SK-N-SH (cell line): ENCODE measurements around the gene HSPA14. TPM values are rescaled to one million over a fixed set of nuclear protein-coding genes. Genes with fewer than 3 reads are reported as not detected.
"Not testable (repeated sequence)": the region's sequence is repeated elsewhere in the genome, so short reads cannot be mapped to it uniquely, and the experiment has no call there.

ENCODE experiments used
- CTCF ChIA-PET: fragments of 300-600, 350-600 bp; formaldehyde crosslinking; extraction: SDS; loops from one replicate; lab custom pipeline; 2021; lab: Yijun Ruan, JAX
- POLR2A ChIA-PET: fragments of 350-600 bp; sonication (Branson Sonifier 250); formaldehyde crosslinking; extraction: SDS; loops from one replicate; lab custom pipeline; 2020; ENCODE audit warnings: antibody characterized with exemption, inconsistent platforms; lab: Yijun Ruan, JAX
- DNase-seq: peaks from one replicate; pipeline ENCODE4 v3.0.0; 2012
- H2AFZ ChIP-seq: fragments of 200-600 bp; sonication (generic); 2 replicates; pipeline ENCODE4 v1.8.1; 2016; ENCODE audit warnings: antibody characterized with exemption, mild to moderate bottlenecking, low read depth
- H3F3A ChIP-seq: fragments of 200-600 bp; sonication (generic); replicated peaks from 2 replicates; pipeline ENCODE3; 2016; ENCODE audit warnings: antibody characterized with exemption, mild to moderate bottlenecking; ENCODE audit not compliant: insufficient read depth
- H3K27ac ChIP-seq, 2 experiments: fragments of 200-500 bp in 1 of 2; fragments of 200-600 bp in 1 of 2; sonication (Bioruptor generic) in 1 of 2; sonication (generic), shearing (Covaris generic) in 1 of 2; 2 replicates each; pipeline versions ENCODE4 v1.5.1 to v1.6.1; 2014 to 2016; ENCODE audit warnings: low read depth in 2 of 2, inconsistent platforms in 1 of 2, low read length in 1 of 2, mild to moderate bottlenecking in 1 of 2, mixed read lengths in 1 of 2
- H3K27me3 ChIP-seq: fragments of 200-600 bp; sonication (generic), shearing (Covaris generic); 2 replicates; pipeline ENCODE4 v1.6.1; 2016; ENCODE audit warnings: mixed run types; ENCODE audit not compliant: insufficient read depth
- H3K36me3 ChIP-seq, 2 experiments: fragments of 200-500 bp in 1 of 2; fragments of 200-600 bp in 1 of 2; sonication (Bioruptor generic) in 1 of 2; sonication (generic) in 1 of 2; replicated peaks in 1 of 2; 2 replicates each; pipeline versions ENCODE3 to v1.5.1; 2014 to 2016; ENCODE audit warnings: low read length in 1 of 2, mild to moderate bottlenecking in 1 of 2; ENCODE audit not compliant: insufficient read depth in 2 of 2, control insufficient read depth in 1 of 2
- H3K4me1 ChIP-seq, 2 experiments: fragments of 200-500 bp in 1 of 2; fragments of 200-600 bp in 1 of 2; sonication (Bioruptor generic) in 1 of 2; sonication (generic), shearing (Covaris generic) in 1 of 2; 2 replicates each; pipeline versions ENCODE4 v1.5.1 to v1.6.1; 2014 to 2016; ENCODE audit warnings: low read depth in 1 of 2, low read length in 1 of 2, mixed run types in 1 of 2; ENCODE audit not compliant: insufficient read depth in 2 of 2, control insufficient read depth in 1 of 2
- H3K4me2 ChIP-seq: fragments of 200-600 bp; sonication (generic), shearing (Covaris generic); 2 replicates; pipeline ENCODE4 v1.6.1; 2017; ENCODE audit warnings: mixed run types
- H3K4me3 ChIP-seq, 2 experiments: fragments of 200-500 bp in 1 of 2; fragments of 200-600 bp in 1 of 2; sonication (Bioruptor generic) in 1 of 2; sonication (generic), shearing (Covaris generic) in 1 of 2; 2 replicates each; pipeline versions ENCODE4 v1.5.1 to v1.8.1; 2014 to 2016; ENCODE audit warnings: low read depth in 2 of 2, inconsistent platforms in 1 of 2, low read length in 1 of 2, mild to moderate bottlenecking in 1 of 2, mixed read lengths in 1 of 2, moderate library complexity in 1 of 2
- H3K79me2 ChIP-seq: fragments of 200-600 bp; sonication (generic); 2 replicates; pipeline ENCODE4 v1.8.1; 2017; ENCODE audit warnings: mild to moderate bottlenecking; ENCODE audit not compliant: insufficient read depth
- H3K9ac ChIP-seq: fragments of 200-600 bp; sonication (generic); 2 replicates; pipeline ENCODE4 v1.6.1; 2017; ENCODE audit warnings: mixed run types
- H3K9me2 ChIP-seq: fragments of 200-600 bp; sonication (generic); 2 replicates; pipeline ENCODE4 v1.6.1; 2017; ENCODE audit warnings: mixed run types
- H3K9me3 ChIP-seq: fragments of 200-600 bp; sonication (generic); 2 replicates; pipeline ENCODE4 v1.6.1; 2017; ENCODE audit warnings: mixed run types, mild to moderate bottlenecking, moderate library complexity
- H4K20me1 ChIP-seq: fragments of 200-600 bp; sonication (generic); 2 replicates; pipeline ENCODE4 v1.6.1; 2017; ENCODE audit warnings: mild to moderate bottlenecking, mixed run types; ENCODE audit not compliant: insufficient read depth
- CHD2 ChIP-seq: fragments of 150-350 bp; IDR thresholded peaks from 2 replicates; pipeline ENCODE4 v1.6.1; 2018; ENCODE audit warnings: low read length; ENCODE audit not compliant: partially characterized antibody
- CTCF ChIP-seq: fragments of 200-600 bp; sonication (generic); IDR thresholded peaks from 2 replicates; pipeline ENCODE4 v1.6.1; 2017; ENCODE audit warnings: antibody characterized with exemption, mild to moderate bottlenecking, moderate library complexity
- EP300 ChIP-seq, 2 experiments: IDR thresholded peaks; 2 replicates each; pipeline versions ENCODE4 v1.4.0 to v1.6.1; 2012; ENCODE audit warnings: borderline replicate concordance in 1 of 2, low read depth in 1 of 2, low read length in 1 of 2
- GATA2 ChIP-seq: sonication (generic); formaldehyde crosslinking; IDR thresholded peaks from 2 replicates; pipeline ENCODE4 v1.5.0; 2020; ENCODE audit warnings: mild to moderate bottlenecking, missing genetic modification reagents
- JUND ChIP-seq: IDR thresholded peaks from 2 replicates; pipeline ENCODE4 v1.4.0; 2012
- POLR2AphosphoS5 ChIP-seq: IDR thresholded peaks from 2 replicates; pipeline ENCODE4 v1.6.1; 2012; ENCODE audit warnings: low read depth, low read length
- RXRA ChIP-seq: IDR thresholded peaks from 2 replicates; pipeline ENCODE4 v1.4.0; 2012; ENCODE audit warnings: low read depth, mild to moderate bottlenecking, borderline replicate concordance
- TAF1 ChIP-seq: IDR thresholded peaks from 2 replicates; pipeline ENCODE4 v1.6.1; 2012; ENCODE audit warnings: low read depth, mild to moderate bottlenecking, low read length, moderate library complexity, borderline replicate concordance
- TCF12 ChIP-seq: IDR thresholded peaks from 2 replicates; pipeline ENCODE4 v1.4.0; 2012
- TEAD4 ChIP-seq: IDR thresholded peaks from 2 replicates; pipeline ENCODE4 v1.4.0; 2012; ENCODE audit warnings: mild to moderate bottlenecking, borderline replicate concordance; ENCODE audit not compliant: insufficient read depth
- YY1 ChIP-seq: IDR thresholded peaks from 2 replicates; pipeline ENCODE4 v1.4.0; 2012; ENCODE audit warnings: low read depth, mild to moderate bottlenecking
- WGBS: methylation state at CpG from one replicate; pipeline ENCODE4 v1.1.6; 2017; ENCODE audit warnings: low lambda C conversion rate; 5-methylcytosine and 5-hydroxymethylcytosine counted together
- polyA plus RNA-seq, 3 experiments: library from polyadenylated mRNA; depleted of rRNA; stranded (reverse); fragments of >200 nt; gene quantifications; 2 replicates each; pipeline ENCODE4 v1.2.3, GENCODE V29; 2012
- TF ChIP-seq, protein P1 (sequence below): IDR thresholded peaks from 2 replicates; pipeline ENCODE4 v1.4.0; 2012; ENCODE audit warnings: low read depth

The HSPA14 gene
- polyA plus RNA-seq, 1 of the 3 experiments (the other 2 are of a cell fraction) = 8.8 TPM

- H3K9me3 ChIP-seq, H3K27ac ChIP-seq, POLR2A ChIA-PET, H4K20me1 ChIP-seq, H3K4me3 ChIP-seq, H3K27me3 ChIP-seq, DNase-seq, H3K9me2 ChIP-seq, H3K4me1 ChIP-seq, H2AFZ ChIP-seq, H3K79me2 ChIP-seq, H3K4me2 ChIP-seq, CTCF ChIA-PET, H3K9ac ChIP-seq: not testable (repeated sequence)
- over 99% methylated on average over 4 of the region's 4 CpGs for WGBS
- peaks cover 17% of the 10 kb centered on the region for H3F3A ChIP-seq
- peaks cover 68 to 91% of the 10 kb centered on the region in 2 experiments for H3K36me3 ChIP-seq
These were observed 69.5 kb downstream of the HSPA14 start for GRCh38 chr10:14907591-14907990.

DNA sequence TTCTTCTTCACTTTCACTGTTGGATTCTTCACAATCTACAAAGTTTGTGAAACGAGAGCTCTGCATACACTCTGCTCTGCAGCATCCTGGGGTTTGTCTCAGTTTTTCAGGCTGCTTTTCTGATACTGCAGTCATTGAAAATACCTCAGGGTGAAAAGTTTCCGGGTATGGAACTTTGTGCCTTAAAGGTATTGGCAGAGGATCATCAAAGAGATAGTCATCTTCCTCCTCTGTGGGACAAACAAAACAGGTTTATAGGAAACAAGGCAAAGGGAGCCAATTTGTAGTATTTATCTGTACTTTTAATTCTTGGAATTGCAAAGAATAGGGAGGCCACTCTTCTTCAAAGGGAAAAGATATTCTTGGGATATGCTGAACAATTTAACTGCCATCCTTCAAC lies 71.0 kb downstream of the HSPA14 start:
- Histone ChIP-seq H3F3A (peaks cover 17% of the 10 kb centered on the region), H3K79me2 (peaks cover 10% of the 10 kb centered on the region; the same call in 1 of the 2 replicates), H3K9me2 (no peaks in the 10 kb centered on the region), H3K4me1 (no peaks in the 10 kb centered on the region), H3K9me3 (no peaks in the 10 kb centered on the region), H2AFZ (no peak overlapping the region), H3K27ac (no peak overlapping the region), H4K20me1 (no peaks in the 10 kb centered on the region), H3K9ac (no peak overlapping the region), H3K36me3 (peaks cover 72 to 91% of the 10 kb centered on the region in 2 experiments), H3K4me2 (no peak overlapping the region), H3K4me3 (no peak overlapping the region), H3K27me3 (no peaks in the 10 kb centered on the region)
- POLR2A ChIA-PET = no interaction called here
- 78% methylated on average over 2 of the region's 2 CpGs for WGBS
- CTCF ChIA-PET = no interaction called here
- TF ChIP-seq GATA2 (CRISPR knock-in tag) (no peak), YY1 (no peak), CHD2 (no peak), CTCF (no peak), POLR2AphosphoS5 (no peak), RXRA (no peak), EP300 (IDR thresholded peaks at IDR 0.05; ENCODE audit: borderline replicate concordance in 1 of 2, low read depth in 1 of 2, low read length in 1 of 2) (no peak), TCF12 (no peak), JUND (no peak), TAF1 (no peak), TEAD4 (no peak)
- TF ChIP-seq, protein P1, sequence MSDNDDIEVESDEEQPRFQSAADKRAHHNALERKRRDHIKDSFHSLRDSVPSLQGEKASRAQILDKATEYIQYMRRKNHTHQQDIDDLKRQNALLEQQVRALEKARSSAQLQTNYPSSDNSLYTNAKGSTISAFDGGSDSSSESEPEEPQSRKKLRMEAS = no peak
- no peak for DNase-seq
